GM18502 (cell line): ENCODE measurements around the gene DLG2.

Experiments used
- ATAC-seq: cut with Tn5 transposase; IDR thresholded peaks from one replicate; pipeline ENCODE4 v1.9.1; 2021; ENCODE audit warnings: mild to moderate bottlenecking; ENCODE audit not compliant: unreplicated experiment, poor library complexity

The DLG2 gene

GRCh38 chr11:83695046-83695445 is 1932.1 kb downstream of the DLG2 start:
- no peak for ATAC-seq

GRCh38 chr11:83694191-83694910 is 1932.8 kb downstream of the DLG2 start:
- ATAC-seq: no peak

GRCh38 chr11:83693306-83693992 is 1933.7 kb downstream of the DLG2 start:
- no peak for ATAC-seq

GRCh38 chr11:83692675-83693074 is 1934.5 kb downstream of the DLG2 start:
- ATAC-seq: no peak

GRCh38 chr11:83691451-83691950 is 1935.6 kb downstream of the DLG2 start:
- ATAC-seq: no peak

- no peak for ATAC-seq
Measured at GRCh38 chr11:83689144-83689780, 1937.9 kb downstream of the DLG2 start.

- ATAC-seq: no peak
Measured at GRCh38 chr11:83687787-83688186, 1939.4 kb downstream of the DLG2 start.

- ATAC-seq: no peak
Measured at GRCh38 chr11:83685730-83686129, 1941.4 kb downstream of the DLG2 start.

GRCh38 chr11:83684071-83684470 is 1943.1 kb downstream of the DLG2 start:
- ATAC-seq: no peak

GRCh38 chr11:83682611-83682973 is 1944.6 kb downstream of the DLG2 start:
- ATAC-seq: peak; percentile 94

- ATAC-seq: no peak
Measured at GRCh38 chr11:83681906-83682610, 1945.1 kb downstream of the DLG2 start.

GRCh38 chr11:83681031-83681781 is 1945.9 kb downstream of the DLG2 start:
- ATAC-seq: peak; percentile 79

GRCh38 chr11:83680321-83680720 is 1946.8 kb downstream of the DLG2 start:
- ATAC-seq: no peak

- ATAC-seq: no peak
Measured at GRCh38 chr11:83678831-83679584, 1948.1 kb downstream of the DLG2 start.

- no peak for ATAC-seq
Measured at GRCh38 chr11:83677730-83678129, 1949.4 kb downstream of the DLG2 start.

GRCh38 chr11:83676056-83676601 is 1951.0 kb downstream of the DLG2 start:
- ATAC-seq: no peak

GRCh38 chr11:83674102-83674896 is 1952.8 kb downstream of the DLG2 start:
- no peak for ATAC-seq

- no peak for ATAC-seq
Measured at GRCh38 chr11:83671289-83671688, 1955.9 kb downstream of the DLG2 start.
